HG02884 (cell line): ENCODE data around the gene GPR3.

Experiments
- ATAC-seq: cut with Tn5 transposase; IDR thresholded peaks from one replicate; pipeline ENCODE4 v1.9.1; 2021; ENCODE audit warnings: mild to moderate bottlenecking, moderate library complexity; ENCODE audit not compliant: unreplicated experiment

The GPR3 gene

DNA sequence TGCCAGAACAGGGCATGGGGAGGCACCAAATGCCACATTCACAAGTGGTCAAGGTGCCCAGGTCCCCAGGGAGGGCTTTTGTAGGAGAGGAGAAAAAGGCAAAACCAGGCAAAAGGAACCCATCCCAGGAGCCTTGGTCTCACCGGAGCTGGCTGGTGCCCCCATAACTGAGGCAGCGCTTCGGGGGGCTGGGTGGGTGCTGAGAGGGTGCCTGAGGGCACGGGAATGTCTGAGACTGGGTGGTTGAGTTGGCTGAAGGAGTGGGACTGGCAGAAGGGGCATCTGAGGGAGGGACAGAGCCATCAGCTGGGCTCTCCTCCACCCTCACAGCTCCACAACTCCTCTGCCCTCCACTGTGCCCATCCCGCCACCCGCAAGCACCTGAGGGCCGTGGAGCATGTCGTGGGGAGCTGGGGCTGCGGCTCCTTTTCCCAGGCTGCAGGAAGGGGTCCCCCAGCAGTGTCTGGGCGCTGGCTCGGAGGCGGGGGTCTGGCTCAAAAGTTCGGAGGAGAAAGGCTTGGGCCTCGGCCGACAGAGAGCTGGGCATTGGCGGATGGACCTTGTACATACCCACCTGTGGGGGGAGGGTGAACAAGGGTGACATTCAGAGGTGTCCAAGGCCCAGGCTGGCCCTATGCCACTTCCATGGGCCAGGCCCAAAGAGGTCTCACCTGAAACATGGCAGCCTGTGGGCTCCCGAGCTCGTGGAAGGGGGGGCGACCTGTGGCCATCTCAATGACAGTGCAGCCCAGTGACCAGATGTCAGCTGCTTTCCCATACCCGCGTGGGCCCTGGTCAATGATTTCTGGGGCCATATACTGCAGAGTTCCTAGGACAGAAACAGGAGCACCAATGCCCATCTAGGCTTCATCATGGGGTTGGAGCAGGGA lies 34.1 kb upstream of the GPR3 start:
- no peak for ATAC-seq

DNA sequence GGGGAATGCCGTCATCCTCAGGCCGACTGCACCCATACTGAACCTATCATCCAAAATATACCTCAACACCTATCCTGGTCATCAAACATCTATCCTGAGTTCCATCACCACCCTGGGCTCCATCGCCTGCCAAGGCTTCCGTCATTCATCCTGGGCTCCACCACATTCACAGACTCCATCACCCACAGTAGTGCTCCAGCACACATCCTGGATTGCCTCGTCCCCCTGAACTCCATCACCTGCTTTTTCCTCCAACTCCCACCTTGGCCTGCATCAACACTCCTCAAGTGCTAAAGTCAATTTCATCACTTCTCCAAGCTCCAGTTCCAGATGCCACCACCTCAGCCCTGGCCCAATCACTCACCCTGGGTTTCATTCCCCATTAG lies 33.5 kb upstream of the GPR3 start:
- ATAC-seq = no peak

DNA sequence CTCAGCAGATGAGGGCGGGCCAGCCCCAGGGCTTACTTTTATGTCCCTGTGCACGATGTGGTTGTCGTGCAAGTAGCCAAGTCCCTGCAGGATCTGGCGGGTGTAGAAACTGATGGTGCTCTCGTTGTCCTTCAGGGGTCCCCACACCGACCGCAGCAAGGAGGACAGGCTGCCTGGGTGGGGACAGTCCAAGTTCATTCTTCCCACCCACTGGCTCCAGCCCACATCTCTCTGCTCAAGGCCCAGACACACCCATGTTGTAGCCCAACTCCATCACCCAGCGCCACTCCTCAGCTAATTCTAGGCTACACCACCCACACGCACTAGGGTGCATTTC lies 32.6 kb upstream of the GPR3 start:
- ATAC-seq = no peak

DNA sequence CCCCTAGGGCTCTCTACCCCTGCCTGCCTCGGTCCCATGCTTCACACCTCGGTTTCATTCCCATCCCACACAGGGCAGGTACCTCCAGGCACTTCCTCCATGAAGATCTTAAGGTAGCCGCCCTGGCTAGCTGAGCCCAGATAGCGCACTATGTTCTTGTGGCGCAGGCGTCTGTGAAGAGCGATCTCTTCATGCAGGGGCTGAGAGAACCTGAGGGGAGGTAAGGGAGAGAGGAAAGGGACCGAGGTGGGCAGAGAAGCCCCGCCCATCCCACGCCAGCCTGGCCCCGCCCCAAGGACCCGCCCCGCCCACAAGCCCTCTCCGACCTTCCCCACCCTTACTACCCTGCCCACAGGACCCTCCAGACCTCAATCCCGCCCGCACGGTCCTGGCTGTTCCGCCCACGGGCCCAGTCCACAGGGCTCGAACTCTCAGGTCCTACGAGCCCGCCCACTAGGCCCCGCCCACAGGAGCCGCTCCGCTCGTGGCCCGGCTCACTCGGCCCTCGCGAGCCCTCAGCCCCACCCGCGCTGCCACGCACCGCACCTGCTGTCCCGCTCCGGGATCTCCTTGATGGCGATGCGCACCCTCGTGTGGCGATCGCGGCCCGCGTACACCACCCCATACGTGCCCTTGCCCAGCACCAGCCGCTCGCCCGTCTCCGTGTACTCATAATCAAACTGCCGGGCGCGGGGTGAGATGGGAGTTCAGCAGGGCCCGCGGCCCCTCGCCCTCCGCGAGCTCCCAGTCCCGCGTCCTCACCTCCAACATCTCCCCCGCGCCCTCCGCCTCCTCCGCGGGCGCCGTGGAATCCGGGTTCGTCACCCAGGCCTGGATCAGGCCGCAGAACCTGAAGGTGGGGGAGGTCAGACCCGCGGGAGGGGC lies 32.0 kb upstream of the GPR3 start:
- no peak for ATAC-seq

DNA sequence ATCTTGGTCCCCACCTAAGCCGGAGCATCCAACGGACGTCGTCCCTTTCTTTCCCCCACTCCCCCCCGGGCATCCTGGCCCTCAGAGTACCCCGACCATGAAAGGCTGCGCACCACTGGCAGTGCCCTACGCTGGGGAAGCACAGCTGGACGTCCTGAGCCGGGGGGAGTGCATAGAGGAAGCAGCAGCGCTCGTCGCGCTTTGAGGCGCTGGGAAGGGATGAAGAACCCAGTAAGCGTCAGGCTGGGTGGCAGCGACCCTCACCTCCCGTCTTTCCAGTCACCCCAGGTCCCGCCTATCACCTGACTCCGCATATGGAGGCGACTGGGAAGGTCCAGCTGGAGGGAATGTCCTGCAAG lies 31.4 kb upstream of the GPR3 start:
- ATAC-seq = no peak

DNA sequence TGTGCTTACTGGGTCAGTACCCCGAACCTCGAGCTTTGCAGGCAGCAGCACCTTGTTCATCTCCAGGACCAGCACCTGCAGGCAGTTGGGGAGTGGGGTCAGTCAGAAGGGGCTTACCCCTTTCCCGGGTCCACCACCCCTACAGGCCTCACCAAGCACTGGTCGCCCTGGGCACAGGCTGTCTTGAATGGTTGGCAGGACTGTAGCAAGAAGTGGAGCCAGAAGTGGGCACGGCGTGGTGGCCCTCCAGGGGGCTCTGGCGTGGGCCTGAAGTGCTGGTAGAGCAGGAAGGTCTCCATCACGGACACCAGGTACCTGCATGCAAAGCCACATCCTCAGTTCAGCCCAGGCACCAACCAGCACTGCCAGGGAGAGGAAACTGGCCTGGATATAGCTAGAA lies 30.9 kb upstream of the GPR3 start:
- no peak for ATAC-seq

DNA sequence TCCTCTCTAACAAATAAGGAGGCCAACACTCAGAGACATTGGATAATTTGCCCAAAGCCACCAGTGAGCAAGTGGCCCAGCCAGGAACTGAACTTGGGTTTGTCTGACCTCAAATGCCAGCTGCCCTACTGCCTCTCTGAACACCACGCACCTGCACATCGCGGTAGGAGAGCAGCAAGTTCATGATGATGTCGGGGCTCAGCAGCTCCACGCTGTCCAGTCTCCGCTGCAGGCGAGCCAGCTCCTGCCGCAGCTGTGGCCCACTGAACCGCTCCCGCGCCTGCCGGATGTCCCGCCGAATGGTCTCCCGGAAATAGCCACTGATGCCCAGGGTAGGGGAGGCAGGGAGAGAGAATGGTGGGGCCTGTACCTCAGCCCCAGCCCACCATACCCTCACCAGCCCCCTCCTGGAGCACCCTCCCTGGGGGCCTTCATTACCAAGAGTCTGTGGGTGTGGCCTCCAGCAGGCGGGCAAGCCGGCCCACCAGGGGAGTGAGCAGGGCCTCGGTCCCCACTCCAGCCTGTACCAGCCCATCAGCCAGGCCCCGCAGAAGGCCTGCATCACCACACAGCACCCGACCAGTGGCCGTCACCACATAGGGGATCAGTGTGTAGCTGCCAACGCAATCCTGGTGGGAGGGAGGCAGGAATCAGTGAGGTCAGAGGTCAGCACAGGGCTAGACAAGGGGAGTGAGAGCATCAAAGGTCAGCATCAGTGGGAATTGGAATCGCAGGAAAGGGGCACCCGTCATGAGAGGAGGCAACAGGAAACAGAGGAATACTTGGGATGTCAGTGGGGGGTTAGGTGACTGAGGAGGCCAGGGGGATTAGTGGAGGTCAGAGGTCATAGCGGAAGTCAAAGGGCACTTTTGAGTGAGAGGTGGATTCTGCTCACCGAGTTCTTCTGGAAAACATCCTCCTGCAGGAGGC lies 28.4 kb upstream of the GPR3 start:
- ATAC-seq = no peak

DNA sequence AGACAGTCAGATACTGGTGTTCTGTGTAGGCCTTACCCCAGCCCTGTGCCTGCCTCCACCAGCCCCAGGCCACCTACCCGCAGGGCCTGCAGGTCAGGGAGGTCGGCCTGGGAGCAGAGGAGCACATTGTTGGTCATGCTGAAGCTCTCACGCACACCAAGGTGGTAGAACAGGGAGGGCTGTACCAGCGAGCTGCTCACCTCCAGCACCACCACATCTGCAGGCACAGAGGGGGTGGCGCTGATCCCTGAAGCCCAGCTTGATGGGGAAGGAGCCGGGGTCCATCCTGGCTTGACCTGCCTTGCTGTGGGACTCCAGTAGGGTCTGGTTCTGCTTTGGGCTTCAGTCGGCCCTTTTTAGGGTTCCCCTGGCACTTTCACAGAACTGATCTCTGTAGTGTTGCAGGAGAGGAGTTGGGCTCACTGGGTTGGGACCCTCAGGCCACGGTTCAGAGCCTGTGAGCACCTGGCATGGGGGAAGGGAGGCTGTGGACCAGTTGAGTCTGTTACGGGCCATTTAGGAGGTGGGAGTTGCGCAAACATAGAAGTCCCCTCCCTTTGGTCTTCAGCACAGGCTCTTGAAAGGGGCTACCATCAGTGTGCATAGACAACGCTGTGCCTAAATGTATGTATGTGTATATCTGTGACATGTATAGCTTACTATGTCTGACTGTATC lies 27.6 kb upstream of the GPR3 start:
- no peak for ATAC-seq

DNA sequence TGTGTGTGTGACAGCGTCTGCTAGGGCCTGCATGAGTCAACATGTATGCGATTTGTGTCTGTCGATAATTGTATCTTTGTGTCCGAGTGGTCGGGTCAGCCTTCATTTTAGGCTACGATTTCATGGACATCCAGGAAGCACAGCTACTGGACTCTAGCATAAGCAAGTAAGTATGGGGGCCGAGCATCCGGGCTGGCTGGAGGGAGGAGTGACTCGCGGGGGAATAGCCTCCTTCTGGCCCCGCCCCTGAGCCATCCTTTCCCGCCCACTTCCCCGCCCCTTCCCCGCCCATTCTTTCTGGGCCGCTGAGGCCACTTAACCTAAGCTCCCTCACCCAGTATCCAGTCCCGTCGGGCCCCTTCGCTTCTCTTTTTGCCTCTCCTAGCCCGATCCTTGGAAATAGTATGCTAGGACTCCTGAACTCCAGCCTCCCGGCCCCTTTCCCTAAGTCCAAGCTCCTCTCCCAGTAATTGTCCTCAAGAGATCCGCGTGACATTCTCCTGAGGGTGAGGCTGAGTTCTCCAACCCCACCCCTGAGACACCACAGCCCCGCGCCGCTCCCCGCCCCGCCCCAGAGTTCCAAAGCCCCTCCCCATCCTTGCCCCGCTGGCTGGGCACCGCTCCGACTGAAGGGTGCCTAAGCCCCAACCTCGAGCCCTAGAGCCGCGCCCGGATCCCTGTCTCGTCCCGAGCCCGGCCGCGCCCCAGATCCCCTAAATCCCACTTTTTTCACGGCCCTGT lies 26.9 kb upstream of the GPR3 start:
- no peak for ATAC-seq

DNA sequence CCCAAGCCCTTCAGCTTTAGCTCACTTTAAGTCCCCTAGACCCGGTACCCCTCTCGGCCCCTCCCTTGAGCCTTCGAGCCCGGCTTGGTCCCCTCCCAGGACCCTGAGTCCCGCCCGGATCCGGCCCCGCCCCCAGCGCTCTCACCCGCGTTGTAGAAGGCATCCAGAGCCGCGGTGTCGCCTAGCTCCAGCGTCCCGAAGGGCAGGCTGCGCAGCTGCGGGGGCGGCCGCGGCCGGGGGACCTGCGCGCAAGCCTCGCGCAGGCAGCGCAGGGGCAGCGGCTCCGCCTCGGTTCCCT lies 26.4 kb upstream of the GPR3 start:
- ATAC-seq = no peak

DNA sequence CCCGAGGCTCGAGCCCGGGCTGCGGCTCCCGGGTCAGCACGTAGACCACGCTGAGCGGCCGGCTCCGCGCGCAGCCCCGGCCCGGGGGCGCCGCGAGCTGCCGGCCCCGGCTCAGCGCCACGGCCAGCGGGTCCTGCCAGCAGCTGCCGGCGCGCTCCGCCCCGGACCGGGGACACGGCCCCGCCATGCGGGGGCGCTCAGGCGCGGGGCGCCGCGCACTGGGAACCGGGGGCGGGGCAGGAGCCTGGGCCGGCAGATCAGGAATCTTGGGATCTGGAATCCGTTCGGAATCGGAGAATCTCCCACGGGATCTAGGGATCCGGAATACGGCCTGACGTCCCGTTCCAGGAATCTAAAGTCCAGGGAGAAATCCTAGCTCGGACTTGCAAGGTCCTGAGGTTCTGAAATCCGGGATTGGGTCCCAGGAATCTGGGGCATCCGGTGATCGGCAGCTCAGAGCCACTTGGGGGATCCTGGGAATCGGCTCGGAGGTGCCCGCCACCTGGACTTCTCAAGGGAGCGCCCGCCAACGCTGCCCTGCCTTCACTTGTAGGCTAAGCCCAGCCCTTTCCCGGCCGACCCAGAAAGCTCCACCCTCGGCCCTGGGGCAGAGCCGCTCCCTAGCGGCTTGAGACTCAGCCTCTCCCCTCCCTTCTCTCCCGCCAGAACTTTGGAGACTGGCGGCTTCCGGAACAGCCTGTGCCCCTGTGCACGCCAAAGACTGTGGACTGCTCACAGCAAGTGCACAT lies 25.8 kb upstream of the GPR3 start, which contains the start of gene MAP3K6:
MAP3K6 (minus strand) TSS at position 551 of the 749 bp plus-strand sequence; CDS start at position 187, 364 bp downstream.
- no peak for ATAC-seq

DNA sequence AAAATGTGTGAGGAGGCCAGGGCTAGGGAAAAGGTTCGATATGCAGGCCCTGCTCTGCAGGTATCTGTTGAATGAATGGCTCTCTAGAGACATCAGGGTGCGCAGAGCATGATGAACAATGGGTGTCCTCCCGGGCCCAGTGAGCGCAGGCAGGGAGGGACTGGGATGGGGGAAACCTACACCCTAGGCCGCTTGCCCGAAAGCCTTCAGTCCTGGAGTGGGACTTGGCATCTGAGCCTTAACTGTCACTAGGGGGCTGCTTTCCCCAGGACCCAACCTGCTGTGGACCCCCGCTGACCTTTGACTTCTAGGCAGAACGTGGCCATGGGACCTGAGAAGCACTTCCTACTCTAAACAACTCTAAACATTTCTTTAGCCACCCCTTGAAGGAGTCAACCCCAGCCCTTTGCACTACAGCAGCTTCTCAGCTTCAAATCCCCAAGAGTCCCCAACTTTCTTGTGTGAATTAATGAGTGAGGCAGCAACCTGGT lies 25.2 kb upstream of the GPR3 start:
- ATAC-seq = no peak

DNA sequence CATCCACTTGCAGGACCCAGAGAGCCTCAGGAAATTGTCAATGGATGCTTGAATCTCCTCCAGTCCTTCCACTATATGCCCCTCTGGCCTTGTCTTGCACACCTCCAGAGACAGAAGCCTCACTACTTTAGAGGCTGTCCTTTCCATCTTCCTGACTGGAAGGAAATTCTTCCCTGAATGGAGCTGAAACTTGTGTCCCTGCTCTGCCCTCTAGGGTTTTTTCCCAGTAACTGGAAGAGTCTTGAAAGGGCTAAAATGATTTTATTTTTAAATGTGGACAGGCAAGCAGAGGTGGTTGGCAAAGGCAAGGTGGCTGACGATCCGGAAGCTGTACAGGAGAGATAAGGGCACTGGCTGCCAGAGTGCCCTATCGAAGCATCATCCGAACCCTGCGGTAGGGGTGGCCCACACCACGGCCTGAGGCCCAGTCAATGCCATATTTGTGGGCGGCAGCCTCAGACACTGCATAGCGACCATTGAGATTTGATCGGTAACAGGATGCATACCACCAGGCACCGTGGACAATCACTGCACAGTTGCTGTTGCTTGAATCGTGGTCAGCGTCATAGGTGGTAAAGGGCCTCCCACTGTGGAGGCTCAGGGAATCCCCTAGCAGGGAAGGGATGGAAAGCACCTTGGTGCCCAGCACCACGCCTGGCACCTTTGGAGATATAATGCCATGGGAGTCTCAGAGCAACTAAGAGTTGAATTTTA lies 23.4 kb upstream of the GPR3 start:
- no peak for ATAC-seq

DNA sequence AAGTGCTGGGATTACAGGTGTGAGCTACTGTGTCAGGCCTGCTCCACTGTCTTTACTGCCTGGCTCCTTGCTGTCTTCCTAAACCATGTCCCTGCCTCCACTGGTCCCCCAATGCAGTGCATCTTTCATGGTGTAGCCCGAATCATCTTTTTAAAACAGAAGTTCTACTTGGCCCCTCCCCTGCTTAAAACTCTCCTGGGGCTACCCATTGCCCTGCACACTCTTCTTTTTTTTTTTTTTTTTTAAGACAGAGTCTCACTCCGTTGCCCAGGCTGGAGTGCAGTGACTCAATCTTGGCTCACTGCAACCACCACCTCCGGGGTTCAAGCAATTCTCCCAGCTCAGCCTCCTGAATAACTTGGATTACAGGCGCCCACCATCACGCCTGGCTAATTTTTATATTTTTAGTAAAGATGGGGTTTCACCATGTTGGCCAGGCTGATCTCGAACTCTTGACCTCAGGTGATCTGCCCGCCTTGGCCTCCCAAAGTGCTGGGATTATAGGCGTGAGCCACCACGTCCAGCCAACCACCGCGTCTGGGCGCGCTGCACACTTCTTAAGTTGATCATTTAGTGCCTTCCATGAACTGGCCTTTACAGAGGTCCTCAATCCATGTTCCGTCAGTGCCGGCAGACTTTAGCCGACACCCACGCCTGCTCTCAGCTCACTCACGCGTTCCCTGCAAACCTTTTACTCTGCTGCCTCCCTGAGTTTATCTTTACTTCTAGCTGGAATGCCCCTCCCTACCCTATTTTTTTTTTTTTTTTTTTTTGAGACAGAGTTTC lies 20.2 kb upstream of the GPR3 start:
- no peak for ATAC-seq

DNA sequence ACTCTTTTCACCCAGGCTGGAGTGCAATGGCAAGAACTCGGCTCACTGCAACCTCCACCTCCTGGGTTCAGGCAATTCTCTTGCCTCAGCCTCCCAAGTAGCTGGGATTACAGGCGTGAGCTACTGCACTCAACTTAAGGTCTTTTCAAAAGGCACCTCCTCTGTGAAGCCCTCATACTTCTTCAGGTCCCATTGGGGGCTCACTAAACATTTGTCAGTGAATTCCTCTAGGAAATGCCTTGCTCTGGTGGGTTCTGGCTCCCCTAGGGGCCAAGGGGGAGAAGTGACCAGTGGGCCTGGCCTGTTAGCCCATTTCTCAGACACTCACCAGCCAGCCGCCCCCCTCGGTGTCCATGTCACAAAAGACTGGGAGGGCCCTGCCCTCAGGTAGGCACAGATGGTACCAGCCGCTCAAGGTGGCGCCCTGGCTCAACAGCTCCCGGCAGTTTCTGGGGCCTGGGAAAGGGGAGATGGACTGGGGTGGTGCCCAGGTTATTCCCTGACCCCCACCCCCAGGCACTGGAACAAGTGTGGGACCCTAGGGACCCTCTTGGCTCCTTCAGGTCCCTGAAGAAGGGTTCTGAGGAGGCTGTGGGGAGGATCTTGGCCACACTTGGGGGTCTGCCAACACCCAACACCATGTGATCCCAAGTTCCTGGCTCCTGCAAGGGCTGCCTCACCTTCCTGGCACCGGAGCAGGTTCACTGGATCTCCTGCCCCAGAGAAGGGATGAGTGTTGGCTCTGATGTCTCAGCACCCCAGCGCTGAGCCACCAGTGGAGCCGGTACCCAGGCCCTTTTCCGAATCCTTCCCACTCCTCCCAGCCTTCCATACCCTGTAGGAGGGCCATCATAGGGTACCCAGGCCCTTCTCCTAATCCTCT lies 19.4 kb upstream of the GPR3 start:
- ATAC-seq = no peak

DNA sequence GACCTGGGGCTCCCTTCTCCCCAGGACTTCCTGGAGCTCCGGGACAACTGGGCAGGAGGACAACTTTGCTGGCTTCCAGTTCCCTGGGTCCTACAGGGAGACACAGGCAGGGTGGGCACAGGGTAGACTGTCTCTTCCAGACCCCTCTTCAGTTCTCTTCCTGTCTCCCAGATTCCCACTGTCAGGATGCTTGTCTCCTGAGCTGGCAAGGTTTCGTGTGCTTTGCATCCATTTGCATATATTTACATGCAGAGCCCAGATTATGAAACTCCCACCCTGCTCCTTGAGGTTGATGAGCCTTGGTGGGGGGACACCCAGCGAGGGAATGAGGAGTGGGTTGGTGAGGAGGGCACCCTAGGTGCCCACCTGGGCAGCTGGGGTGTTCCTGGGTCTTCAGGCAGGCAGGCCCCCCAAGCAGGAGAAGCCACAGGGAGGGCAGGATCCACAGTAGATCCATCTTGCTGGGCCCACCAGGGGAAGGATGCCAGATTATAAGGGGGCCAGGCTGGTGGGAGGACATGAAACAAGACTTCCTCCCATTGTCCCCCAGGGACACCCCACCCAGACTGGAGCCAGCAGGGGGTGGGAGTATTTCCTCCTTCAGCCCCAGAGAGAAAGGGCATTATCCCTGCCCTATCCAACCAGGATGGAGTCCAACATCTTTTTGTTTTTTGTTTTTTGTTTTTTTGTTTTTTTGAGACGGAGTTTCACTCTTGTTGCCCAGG lies 17.9 kb upstream of the GPR3 start, which contains the start of gene FCN3:
FCN3 (minus strand) TSS at position 463 of the 725 bp plus-strand sequence; CDS start at position 457, 6 bp downstream.
- ATAC-seq = no peak
